ENCODE results near the gene GPN1.

Gene GPN1

DNA sequence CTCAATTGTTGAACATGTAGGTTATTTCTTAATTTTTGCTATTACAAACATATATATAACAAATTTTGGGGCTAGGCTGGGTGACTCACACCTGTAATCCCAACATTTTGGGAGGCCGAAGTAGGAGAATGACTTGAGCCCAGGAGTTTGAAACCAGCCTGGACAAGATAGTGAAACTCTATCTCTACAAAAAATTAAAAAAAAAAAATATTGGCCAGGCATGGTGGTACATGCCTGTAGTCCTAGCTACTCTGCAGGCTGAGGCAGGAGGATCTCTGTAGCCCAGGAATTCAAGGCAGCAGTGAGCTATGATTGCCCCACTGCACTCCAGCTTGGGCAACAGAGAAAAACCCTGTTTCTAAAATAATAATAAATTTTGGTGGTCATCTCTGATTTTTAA, 58.4 kb downstream of the GPN1 start:
- peaks cover 27% of the 10 kb centered on the region for H3K36me3 Mint-ChIP-seq (ENCODE audit: low read depth)
- H3K4me1 Mint-ChIP-seq: no peaks in the 10 kb centered on the region
- no peak overlapping the region for H3K4me3 Mint-ChIP-seq
- no peak overlapping the region for H3K27ac Mint-ChIP-seq
- H3K27me3 Mint-ChIP-seq (ENCODE audit: low read depth, poor library complexity): no peaks in the 10 kb centered on the region
- H3K9me3 Mint-ChIP-seq: no peaks in the 10 kb centered on the region
- TF ChIP-seq, protein P1, sequence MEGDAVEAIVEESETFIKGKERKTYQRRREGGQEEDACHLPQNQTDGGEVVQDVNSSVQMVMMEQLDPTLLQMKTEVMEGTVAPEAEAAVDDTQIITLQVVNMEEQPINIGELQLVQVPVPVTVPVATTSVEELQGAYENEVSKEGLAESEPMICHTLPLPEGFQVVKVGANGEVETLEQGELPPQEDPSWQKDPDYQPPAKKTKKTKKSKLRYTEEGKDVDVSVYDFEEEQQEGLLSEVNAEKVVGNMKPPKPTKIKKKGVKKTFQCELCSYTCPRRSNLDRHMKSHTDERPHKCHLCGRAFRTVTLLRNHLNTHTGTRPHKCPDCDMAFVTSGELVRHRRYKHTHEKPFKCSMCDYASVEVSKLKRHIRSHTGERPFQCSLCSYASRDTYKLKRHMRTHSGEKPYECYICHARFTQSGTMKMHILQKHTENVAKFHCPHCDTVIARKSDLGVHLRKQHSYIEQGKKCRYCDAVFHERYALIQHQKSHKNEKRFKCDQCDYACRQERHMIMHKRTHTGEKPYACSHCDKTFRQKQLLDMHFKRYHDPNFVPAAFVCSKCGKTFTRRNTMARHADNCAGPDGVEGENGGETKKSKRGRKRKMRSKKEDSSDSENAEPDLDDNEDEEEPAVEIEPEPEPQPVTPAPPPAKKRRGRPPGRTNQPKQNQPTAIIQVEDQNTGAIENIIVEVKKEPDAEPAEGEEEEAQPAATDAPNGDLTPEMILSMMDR (IDR thresholded peaks at IDR 0.05): no peak
- DNase-seq: no peak

DNA sequence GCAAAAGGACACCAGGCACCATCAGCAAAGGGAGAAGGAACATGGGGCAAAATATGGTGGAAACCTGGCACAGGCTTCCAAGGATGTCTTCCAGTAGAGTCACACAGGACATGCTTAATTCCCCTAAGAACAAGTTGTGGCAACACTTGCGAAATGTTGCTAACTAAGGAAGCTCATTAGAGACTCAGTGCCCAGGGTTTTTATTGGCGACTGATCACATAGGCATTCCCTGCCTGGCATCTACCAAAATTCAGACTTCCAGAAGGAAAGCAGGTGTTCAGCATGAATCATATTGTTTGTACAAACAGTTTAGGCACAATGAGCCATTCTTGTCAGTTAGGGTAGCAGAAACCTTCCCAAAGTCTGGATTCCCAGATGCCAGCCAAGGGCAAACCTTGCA, 60.6 kb downstream of the GPN1 start:
- no peaks in the 10 kb centered on the region for H3K9me3 Mint-ChIP-seq
- no peaks in the 10 kb centered on the region for H3K27me3 Mint-ChIP-seq (ENCODE audit: low read depth, poor library complexity)
- H3K36me3 Mint-ChIP-seq (ENCODE audit: low read depth): peaks cover 28% of the 10 kb centered on the region
- H3K4me1 Mint-ChIP-seq: no peaks in the 10 kb centered on the region
- H3K27ac Mint-ChIP-seq: no peak overlapping the region
- H3K4me3 Mint-ChIP-seq: no peak overlapping the region
- DNase-seq: no peak
- TF ChIP-seq, protein P1 (IDR thresholded peaks at IDR 0.05): no peak

DNA sequence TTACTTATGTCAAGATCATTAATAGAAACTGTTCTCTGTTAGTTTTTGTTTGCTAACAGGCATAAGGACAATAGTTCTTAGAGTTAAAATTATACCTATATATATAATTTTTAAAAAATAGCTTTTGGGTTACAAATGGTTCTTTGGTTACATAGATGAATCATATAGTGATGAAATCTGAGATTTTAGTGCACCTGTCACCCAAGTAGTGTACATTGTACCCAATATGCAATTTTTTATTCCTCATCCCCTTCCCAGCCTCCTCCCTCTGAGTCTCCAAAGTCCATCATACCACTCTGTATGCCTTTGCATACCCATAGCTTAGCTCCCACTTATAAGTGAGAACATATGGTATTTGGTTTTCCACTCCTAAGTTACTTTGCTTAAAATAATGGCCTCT, 61.2 kb downstream of the GPN1 start:
- no peaks in the 10 kb centered on the region for H3K27me3 Mint-ChIP-seq (ENCODE audit: low read depth, poor library complexity)
- no peak overlapping the region for H3K4me3 Mint-ChIP-seq
- H3K27ac Mint-ChIP-seq: no peak overlapping the region
- H3K4me1 Mint-ChIP-seq: no peaks in the 10 kb centered on the region
- H3K36me3 Mint-ChIP-seq (ENCODE audit: low read depth): peaks cover 22% of the 10 kb centered on the region
- H3K9me3 Mint-ChIP-seq: no peaks in the 10 kb centered on the region
- TF ChIP-seq, protein P1 (IDR thresholded peaks at IDR 0.05): no peak
- no peak for DNase-seq

DNA sequence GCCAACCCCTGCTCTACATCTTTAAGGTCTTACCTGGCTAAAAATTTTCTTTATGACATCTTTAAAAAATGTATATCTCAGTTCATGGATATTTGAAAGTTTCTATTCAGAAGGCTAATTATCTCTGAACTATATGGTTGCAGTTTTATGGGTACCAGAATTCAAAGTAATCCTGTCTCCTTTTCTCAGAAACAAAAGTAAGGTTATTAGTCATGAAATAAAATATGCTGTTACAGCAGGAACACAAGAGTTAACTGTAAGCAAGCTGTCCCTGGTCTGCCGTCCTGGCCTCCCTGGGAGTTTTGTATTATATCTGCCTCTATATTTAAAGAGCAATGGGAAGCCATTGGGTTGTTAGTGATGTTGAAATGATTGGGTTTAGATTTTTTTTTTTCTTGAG, 68.8 kb downstream of the GPN1 start:
- no peaks in the 10 kb centered on the region for H3K9me3 Mint-ChIP-seq
- TF ChIP-seq, protein P1 (IDR thresholded peaks at IDR 0.05): no peak

More for the DNA sequence above, 68.8 kb downstream of the GPN1 start:
- Mint-ChIP-seq H3K36me3 (ENCODE audit: low read depth) (peaks cover 18% of the 10 kb centered on the region), H3K27me3 (ENCODE audit: low read depth, poor library complexity) (no peaks in the 10 kb centered on the region), H3K4me1 (no peaks in the 10 kb centered on the region), H3K27ac (no peak overlapping the region), H3K4me3 (no peak overlapping the region)
- DNase-seq: no peak

Measured in nephron progenitor cell (in vitro differentiated cells).